Measurements from ENCODE around the gene CCBE1.

DNA sequence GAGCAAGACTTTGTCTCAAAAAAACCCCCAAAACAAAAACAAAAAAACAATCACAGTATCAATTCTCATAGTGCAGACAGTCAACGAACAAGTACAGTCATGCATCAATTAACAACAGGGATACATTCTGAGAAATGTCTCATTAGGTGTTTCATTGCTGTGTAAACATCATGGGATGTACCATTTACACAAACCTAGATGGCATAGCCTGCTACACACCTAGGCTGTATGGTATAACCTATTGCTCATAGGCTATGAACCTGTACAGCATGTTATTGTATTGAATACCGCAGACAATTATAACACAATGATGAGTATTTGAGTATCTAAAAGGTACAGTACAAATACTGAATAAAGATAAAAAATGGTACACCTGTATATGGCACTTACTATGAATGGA lies 270.4 kb downstream of the CCBE1 start:
- TF ChIP-seq, protein P1, sequence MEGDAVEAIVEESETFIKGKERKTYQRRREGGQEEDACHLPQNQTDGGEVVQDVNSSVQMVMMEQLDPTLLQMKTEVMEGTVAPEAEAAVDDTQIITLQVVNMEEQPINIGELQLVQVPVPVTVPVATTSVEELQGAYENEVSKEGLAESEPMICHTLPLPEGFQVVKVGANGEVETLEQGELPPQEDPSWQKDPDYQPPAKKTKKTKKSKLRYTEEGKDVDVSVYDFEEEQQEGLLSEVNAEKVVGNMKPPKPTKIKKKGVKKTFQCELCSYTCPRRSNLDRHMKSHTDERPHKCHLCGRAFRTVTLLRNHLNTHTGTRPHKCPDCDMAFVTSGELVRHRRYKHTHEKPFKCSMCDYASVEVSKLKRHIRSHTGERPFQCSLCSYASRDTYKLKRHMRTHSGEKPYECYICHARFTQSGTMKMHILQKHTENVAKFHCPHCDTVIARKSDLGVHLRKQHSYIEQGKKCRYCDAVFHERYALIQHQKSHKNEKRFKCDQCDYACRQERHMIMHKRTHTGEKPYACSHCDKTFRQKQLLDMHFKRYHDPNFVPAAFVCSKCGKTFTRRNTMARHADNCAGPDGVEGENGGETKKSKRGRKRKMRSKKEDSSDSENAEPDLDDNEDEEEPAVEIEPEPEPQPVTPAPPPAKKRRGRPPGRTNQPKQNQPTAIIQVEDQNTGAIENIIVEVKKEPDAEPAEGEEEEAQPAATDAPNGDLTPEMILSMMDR (IDR thresholded peaks at IDR 0.05; ENCODE audit: insufficient read depth, low read depth, low read length) = no peak
- no peak for TF ChIP-seq EZH2 (IDR thresholded peaks at IDR 0.05; ENCODE audit: insufficient read depth, low read length)
